ENCODE data around the gene MAN1A2. TPM values are rescaled to one million over a fixed set of nuclear protein-coding genes. Genes with fewer than 3 reads are reported as not detected.

Gene MAN1A2
- total and polyA plus RNA-seq, 10 of the 15 experiments (the other 5 are each of a cell fraction or from before 2014, with no cell fraction given), result 2.8 to 23.6 (median 16.0) TPM

- Histone ChIP-seq H2AFZ (ENCODE audit: control insufficient read depth, low read depth, low read length) (no peak overlapping the region), H3K79me2 (ENCODE audit: control insufficient read depth, insufficient read depth, low read length) (no peaks in the 10 kb centered on the region), H3K9me3 (replicated peaks; ENCODE audit: control insufficient read depth, insufficient read depth, low read length) (no peaks in the 10 kb centered on the region), H3K36me3 (ENCODE audit: control insufficient read depth in 2 of 2, insufficient read depth in 2 of 2, low read length in 1 of 2) (no peaks in the 10 kb centered on the region), H3K4me1 (ENCODE audit: control insufficient read depth, insufficient read depth, low read length) (no peaks in the 10 kb centered on the region), H3K4me3 (no peak overlapping the region), H3K27ac (ENCODE audit: control insufficient read depth, insufficient read depth) (no peak overlapping the region), H3K9ac (ENCODE audit: control insufficient read depth, insufficient read depth, low read length) (no peak overlapping the region), H3K4me2 (ENCODE audit: control insufficient read depth, insufficient read depth) (no peak overlapping the region), H3K27me3 (replicated peaks in 1 of 2; ENCODE audit: control insufficient read depth in 2 of 2, insufficient read depth in 2 of 2, low read length in 1 of 2) (no peaks in the 10 kb centered on the region), H4K20me1 (ENCODE audit: control insufficient read depth, insufficient read depth) (no peaks in the 10 kb centered on the region)
- SMC1A ChIA-PET (ENCODE audit: uncharacterized antibody, unreplicated experiment), result interaction anchor here (1.1 to 1.3 kb wide), 2 partner anchors 35 to 43 kb away, joined by 3 to 4 read pairs; no protein-coding TSS in a partner anchor
- CTCF ChIA-PET, result interaction anchor here (1.3 to 1.5 kb wide), 2 partner anchors 14 to 100 kb away, joined by 3 read pairs; no protein-coding TSS in a partner anchor
- FAIRE-seq (no peak), DNase-seq (ENCODE audit: low read depth, low spot score) (no peak), ATAC-seq (no peak)
- RAD21 ChIA-PET (ENCODE audit: unreplicated experiment), result no interaction called here
- POLR2A ChIA-PET, result no interaction called here
- intact Hi-C loops (cut with micrococcal nuclease; ENCODE audit: unreplicated experiment), result no loop called here
- in situ Hi-C loops (cut with MboI), result no loop called here
- BruUV-seq (replicated peaks), result no TSS peak
- TF ChIP-seq JUNB (IDR thresholded peaks at IDR 0.05) (no peak), PKNOX1 (IDR thresholded peaks at IDR 0.05) (no peak), ASH2L (IDR thresholded peaks at IDR 0.05; ENCODE audit: borderline replicate concordance, low read depth) (no peak), ESRRA (IDR thresholded peaks at IDR 0.05; ENCODE audit: low read length) (no peak)
Measured at GRCh38 chr1:117412472-117412871, 45.2 kb downstream of the MAN1A2 start.

GRCh38 chr1:117413412-117413811 is 46.2 kb downstream of the MAN1A2 start:
- H3K4me3 ChIP-seq, result no peak overlapping the region
- H3K27ac ChIP-seq (ENCODE audit: control insufficient read depth, insufficient read depth), result no peak overlapping the region
- CTCF ChIA-PET, result interaction anchor here (0.6 to 1.5 kb wide), 3 partner anchors 15 to 100 kb away, joined by 3 read pairs; no protein-coding TSS in a partner anchor
- ATAC-seq, result no peak
- POLR2A ChIA-PET, result no interaction called here
- H3K9ac ChIP-seq (ENCODE audit: control insufficient read depth, insufficient read depth, low read length), result no peak overlapping the region
- TF ChIP-seq MYB (IDR thresholded peaks at IDR 0.05; ENCODE audit: borderline replicate concordance, low read depth, low read length), result no peak
- no peak for TF ChIP-seq DPF2 (IDR thresholded peaks at IDR 0.05)
- TF ChIP-seq PKNOX1 (IDR thresholded peaks at IDR 0.05), result no peak
- no peak for TF ChIP-seq NFYA (IDR thresholded peaks at IDR 0.05; ENCODE audit: borderline replicate concordance, low read depth, low read length)
- no peak for TF ChIP-seq GATAD2B (conservative IDR thresholded peaks at IDR 0.05; ENCODE audit: low read depth)
- no peak for TF ChIP-seq JUNB (IDR thresholded peaks at IDR 0.05)
- TF ChIP-seq SMAD1 (IDR thresholded peaks at IDR 0.05; ENCODE audit: low read depth, partially characterized antibody), result no peak
- TF ChIP-seq IKZF1 (conservative IDR thresholded peaks at IDR 0.05), result no peak
- no peak for TF ChIP-seq HCFC1 (IDR thresholded peaks at IDR 0.05; ENCODE audit: low read length)
- no peak for TF ChIP-seq SREBF1 (IDR thresholded peaks at IDR 0.05; ENCODE audit: low read length)
- TF ChIP-seq MTA2 (IDR thresholded peaks at IDR 0.05; ENCODE audit: low read depth), result no peak
- TF ChIP-seq SPI1 (IDR thresholded peaks at IDR 0.05; ENCODE audit: borderline replicate concordance, insufficient read depth, low read depth, low read length), result no peak
- no peak for TF ChIP-seq KAT2A (conservative IDR thresholded peaks at IDR 0.05; ENCODE audit: control insufficient read depth, low read depth, low read length)
- TF ChIP-seq TAF1 (IDR thresholded peaks at IDR 0.05; ENCODE audit: borderline replicate concordance, low read depth, low read length), result no peak
- RAD21 ChIA-PET (ENCODE audit: unreplicated experiment), result no interaction called here
- no peaks in the 10 kb centered on the region for H3K79me2 ChIP-seq (ENCODE audit: control insufficient read depth, insufficient read depth, low read length)
- no peaks in the 10 kb centered on the region for H4K20me1 ChIP-seq (ENCODE audit: control insufficient read depth, insufficient read depth)
- no peaks in the 10 kb centered on the region for H3K27me3 ChIP-seq (replicated peaks in 1 of 2; ENCODE audit: control insufficient read depth in 2 of 2, insufficient read depth in 2 of 2, low read length in 1 of 2)
- intact Hi-C loops (cut with micrococcal nuclease; ENCODE audit: unreplicated experiment), result no loop called here
- FAIRE-seq, result no peak
- H2AFZ ChIP-seq (ENCODE audit: control insufficient read depth, low read depth, low read length), result no peak overlapping the region
- WGBS (ENCODE audit: insufficient coverage, insufficient replicate concordance, low lambda C conversion rate, missing lambda C conversion rate), result 100% methylated on average over 3 of the region's 3 CpGs
- no peak for DNase-seq (ENCODE audit: low read depth, low spot score)
- H3K36me3 ChIP-seq (ENCODE audit: control insufficient read depth in 2 of 2, insufficient read depth in 2 of 2, low read length in 1 of 2), result no peaks in the 10 kb centered on the region
- no peak overlapping the region for H3K4me2 ChIP-seq (ENCODE audit: control insufficient read depth, insufficient read depth)
- H3K9me3 ChIP-seq (replicated peaks; ENCODE audit: control insufficient read depth, insufficient read depth, low read length), result no peaks in the 10 kb centered on the region
- in situ Hi-C loops (cut with MboI), result no loop called here
- H3K4me1 ChIP-seq (ENCODE audit: control insufficient read depth, insufficient read depth, low read length), result no peaks in the 10 kb centered on the region
- SMC1A ChIA-PET (ENCODE audit: uncharacterized antibody, unreplicated experiment), result interaction anchor here (0.5 to 1.3 kb wide), 5 partner anchors 9 to 44 kb away, joined by 3 to 4 read pairs (median 3); no protein-coding TSS in a partner anchor
- BruUV-seq (replicated peaks), result no TSS peak
